HG02852 (cell line): ENCODE measurements around the gene AK9.
"Not testable (repeated sequence)": the region's sequence is repeated elsewhere in the genome, so short reads cannot be mapped to it uniquely, and the experiment has no call there.

ENCODE experiments used
- ATAC-seq: cut with Tn5 transposase; IDR thresholded peaks from one replicate; pipeline ENCODE4 v1.9.1; 2021; ENCODE audit warnings: mild to moderate bottlenecking, moderate library complexity; ENCODE audit not compliant: unreplicated experiment

Gene AK9

DNA sequence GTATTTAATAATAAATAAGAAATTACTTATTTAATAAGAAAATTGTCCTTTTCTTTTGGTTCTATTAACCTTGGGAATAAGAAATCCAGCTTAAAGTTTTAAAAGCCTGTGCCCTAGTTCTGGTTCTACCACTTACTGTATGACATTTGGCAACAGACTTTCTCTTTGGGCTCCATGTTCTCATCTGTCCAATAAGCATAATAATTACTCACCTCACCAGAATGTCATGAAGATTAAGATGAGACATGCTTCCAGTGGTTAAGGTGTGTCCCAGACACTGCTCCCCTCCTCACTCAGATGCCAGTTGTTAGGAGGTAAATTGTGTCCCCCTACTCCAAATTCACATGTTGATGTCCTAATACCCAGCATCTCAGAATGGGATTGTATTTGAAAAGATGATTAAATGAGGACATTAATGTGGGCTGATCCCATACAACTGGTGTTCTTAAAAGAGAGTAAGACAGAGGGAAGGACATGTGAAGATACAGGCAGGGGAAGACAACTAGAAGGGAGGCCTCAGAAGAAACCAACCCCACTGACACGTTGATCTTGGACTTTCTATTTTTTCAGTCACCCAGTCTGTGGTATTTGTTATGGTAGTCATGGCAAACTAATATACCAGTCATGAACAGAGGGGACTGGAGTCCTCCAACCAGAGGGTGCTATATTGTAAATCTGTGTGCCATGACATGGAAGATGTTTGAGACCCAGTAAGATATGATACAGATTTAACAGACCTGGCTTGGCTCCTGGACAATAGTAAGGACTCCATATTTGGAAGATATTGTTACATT, 229.1 kb downstream of the AK9 start:
- no peak for ATAC-seq

DNA sequence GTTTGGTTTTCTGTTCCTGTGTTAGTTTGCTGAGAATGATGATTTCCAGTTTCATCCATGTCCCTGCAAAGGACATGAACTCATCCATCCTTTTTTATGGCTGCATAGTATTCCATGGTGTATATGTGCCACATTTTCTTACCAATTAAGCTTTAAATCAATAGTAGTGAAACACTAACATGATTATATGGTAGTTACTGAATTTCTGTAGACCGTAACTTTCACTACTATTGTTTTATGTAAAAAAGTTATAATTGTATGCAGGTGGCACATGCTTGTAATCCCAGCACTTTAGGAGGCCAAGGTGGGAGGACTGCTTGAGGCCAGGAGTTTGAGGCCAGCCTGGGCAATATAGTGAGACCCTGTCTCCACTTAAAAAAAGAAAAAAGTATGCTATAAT, 229.8 kb downstream of the AK9 start:
- not testable (repeated sequence) for ATAC-seq

DNA sequence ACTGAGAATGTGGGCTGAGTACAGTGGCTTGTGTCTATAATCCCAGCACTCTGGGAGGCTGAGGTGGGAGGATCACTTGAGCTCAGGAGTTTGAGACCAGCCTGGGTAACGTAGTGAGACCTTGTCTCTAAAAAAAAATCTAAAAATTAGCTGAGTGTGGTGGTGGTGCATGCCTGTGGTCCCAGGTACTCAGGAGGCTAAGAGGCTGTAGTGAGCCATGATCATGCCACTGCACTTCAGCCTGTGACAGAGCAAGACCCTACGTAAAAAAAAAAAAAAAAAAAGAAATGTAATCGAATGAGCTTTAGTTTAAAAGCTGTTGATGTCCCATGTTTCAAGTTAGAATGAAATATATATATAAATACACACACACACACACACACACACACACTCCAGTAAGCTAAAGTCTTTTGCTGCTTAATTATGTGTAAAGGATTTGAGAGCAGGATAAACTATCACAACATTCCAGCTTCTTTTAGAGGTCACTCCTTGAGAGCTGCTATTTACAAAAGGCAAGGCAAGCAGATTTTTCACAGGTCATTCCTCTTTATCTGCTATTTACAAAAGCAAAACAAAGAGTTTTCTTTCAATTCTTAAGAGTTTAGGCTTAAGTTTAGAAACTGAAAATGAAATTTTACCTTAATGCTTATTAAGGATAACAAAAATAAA, 230.7 kb downstream of the AK9 start:
- ATAC-seq, result no peak

DNA sequence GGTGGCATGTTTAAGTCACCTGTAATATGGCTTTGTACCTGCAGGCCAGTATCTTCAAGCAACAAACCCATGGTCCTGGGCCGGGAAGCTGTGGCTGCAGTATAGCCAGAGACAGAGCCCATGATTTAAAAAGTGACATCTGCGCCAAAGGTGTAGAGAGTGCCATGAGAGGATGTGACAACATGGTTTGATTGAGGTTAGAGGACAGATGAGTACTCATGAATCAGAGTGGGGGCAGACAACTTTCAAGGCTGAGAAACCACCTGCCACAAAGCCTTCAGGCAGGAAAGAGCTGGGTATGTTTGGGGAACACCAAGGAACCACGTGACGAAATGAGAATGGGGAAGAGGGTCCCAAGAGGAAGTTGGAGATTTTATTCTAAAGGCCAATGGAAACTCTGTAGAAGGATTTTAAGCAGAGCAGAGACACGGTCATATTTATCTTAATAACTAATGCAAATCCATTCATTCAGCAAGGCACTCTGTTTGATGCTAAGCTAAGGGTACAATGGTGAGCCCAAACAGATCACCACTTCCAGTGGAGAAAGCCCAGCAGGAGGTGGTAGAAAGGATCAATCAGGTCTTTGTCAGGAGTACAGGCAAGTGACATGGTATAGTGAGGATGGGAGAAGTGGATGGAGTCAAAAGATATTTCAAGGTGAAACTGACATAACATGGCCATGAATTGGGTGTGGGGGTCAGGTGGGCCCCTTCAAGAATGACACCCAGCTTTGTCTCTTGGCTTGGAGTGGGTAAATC, 232.0 kb downstream of the AK9 start:
- peak; percentile 15 for ATAC-seq

DNA sequence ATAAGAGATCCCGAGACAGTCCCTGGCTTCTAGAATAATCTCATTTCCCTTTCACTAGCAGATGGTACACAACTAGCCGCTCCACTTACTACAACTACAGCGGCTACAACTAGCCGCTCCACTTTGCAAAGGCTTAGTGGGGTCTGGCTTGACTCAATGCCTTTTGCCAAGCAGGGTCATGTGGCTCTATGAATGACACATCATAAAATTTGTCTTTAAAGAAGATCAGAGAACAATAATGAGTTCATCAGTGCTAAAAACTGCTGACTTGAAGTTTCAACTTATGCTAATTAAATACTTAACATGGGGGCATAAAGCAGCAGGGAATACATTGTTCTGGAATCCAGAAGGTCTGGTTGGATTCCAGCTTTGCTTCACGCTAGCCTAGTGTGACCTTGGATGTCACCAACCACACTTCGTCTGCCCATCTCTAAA, 233.4 kb downstream of the AK9 start:
- no peak for ATAC-seq

DNA sequence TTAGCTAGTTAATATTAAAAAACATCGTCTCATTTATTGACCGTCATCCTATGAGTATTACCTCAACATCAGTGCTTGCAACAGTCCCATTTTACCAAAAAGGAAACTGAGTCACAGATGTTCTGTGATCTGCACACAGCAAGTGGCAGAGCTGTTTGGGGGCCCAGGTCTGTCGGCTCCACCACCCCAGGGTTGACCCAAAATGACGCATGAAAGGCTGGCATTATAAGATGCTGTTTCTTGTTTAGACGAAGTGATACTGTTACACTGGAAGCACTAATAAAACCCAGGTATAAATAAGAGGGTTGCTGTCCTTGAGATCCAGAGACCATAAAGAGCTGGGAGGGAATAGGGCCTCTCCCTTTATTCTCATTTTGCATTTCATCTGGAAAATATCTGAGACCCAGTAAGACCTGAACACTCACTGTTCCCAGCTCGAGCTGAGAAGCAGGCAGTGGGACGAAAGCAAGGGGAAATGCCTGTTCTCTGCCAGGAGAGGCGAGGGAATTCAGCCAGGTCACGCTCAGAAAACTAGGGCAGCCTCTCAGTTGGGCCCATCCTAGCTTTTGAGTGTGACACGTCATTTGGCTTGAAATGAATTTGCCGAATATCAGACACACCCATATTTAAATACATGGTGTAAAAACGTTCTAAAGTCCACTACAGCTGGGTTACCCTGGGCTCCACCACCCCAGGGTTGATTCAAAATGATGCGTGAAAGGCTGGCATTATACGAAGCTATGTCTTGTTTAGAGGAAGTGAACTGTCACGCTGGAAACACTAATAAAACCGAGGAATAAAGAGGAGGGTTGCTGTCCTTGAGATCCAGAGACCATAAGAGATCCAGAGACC, 234.1 kb downstream of the AK9 start:
- ATAC-seq, result no peak

DNA sequence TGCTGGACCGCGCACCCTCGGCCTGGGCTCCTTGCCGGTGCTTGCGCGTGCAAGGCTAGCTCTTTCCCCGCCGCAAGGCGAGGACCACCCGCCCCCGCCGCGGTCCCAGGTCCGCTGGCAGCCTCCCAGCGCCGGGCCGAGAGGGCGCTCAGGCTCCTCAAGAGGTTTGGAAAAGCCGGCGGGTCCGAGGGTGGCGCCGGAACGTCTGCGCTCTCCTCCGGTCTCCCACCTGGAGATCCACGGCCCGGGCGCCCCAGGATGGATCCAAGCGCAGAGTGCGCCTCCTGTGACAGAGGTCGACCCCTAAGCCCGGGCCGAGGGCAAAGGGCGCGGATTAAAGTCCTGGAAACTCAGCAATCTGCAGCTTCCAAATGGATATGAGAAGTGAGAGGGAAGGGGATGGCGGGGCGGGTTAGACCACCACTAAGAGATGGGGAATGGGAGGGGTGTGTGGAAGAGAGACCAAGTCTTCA, 234.9 kb downstream of the AK9 start:
- ATAC-seq, result peak; percentile 9

DNA sequence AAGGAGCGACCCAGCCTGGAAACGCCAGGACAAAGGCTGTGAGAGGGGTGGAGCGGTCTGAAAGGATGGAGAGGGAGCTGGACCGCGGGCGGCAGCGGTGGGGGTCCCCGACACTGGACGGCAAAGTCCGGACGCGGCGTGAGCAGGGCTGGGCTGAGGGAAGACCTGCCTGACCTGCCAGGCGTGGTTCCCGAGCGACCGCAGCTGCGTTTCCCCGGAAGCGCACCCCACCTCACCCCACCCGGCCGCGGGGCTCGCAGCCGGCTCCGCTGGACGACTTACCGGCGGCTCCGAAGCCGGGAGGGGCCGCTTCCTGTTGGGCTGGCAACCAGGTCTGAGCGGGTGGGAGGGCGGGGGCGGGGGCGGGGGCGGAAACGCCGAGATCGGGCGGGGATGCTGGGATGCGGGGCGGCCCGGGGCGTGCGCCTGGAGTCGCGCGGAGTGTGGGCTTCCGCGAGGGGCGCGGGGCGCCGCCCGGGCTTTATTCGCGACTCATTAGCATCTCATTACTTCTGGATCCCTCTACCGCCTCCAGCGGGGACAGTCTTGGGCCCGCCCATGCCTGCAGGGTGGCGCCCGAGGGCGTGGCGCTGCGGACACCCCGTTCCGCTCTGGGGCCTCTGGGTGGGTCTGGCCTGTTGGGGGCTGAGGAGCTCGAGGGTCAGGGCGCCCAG, 235.4 kb downstream of the AK9 start, which contains the start of gene MICAL1:
Gene MICAL1, minus strand, starts transcription at position 336 of the 674 bp plus-strand sequence. CDS start 1,576 bp downstream, outside the sequence.
- peak; percentile 55 for ATAC-seq

DNA sequence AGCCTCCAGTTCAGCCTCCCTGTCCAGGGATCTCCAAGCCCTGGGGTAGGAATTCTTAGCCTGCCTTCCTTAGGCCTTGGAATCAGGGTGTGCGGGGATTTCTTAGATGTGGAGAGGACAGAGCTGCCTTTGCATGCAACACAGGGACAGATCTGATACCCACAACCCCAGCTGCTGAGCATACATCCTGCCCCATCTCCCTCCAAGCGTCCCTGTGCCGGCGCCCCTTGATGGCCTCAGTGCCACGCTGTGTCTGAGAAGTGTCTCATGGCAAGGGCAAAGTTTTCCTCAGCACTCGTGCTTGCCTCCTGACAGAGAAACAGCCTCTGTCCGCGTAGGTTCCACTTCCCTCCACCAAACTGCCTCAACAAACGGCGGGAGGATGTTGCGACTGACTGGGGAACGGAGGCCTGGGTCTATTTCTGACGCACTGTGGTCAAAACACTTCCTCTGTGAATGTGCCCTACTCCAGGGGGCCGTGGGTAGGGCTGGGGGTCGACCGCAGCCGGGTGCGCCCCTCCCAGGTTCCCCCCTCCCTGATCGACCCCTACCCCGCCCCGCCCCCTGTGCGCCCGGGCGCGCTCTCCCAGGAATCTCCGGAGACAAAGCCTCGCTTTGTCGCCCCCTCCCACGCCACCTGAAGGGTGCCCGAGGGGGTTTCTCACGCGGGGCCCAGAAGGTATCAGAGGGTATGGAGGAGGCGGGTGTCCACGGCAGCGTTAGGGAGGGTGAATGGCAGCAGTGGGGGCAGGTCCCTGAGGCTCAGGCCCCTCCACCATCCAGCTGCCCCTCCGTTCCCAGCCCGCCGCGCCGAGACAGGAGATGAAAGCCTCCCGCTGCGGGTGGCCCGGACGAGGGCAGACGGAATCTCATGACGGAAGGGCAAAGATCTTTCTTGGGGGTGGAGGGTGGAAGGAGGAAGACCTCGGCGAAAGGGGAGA, 236.2 kb downstream of the AK9 start:
- peak; percentile 31 for ATAC-seq

DNA sequence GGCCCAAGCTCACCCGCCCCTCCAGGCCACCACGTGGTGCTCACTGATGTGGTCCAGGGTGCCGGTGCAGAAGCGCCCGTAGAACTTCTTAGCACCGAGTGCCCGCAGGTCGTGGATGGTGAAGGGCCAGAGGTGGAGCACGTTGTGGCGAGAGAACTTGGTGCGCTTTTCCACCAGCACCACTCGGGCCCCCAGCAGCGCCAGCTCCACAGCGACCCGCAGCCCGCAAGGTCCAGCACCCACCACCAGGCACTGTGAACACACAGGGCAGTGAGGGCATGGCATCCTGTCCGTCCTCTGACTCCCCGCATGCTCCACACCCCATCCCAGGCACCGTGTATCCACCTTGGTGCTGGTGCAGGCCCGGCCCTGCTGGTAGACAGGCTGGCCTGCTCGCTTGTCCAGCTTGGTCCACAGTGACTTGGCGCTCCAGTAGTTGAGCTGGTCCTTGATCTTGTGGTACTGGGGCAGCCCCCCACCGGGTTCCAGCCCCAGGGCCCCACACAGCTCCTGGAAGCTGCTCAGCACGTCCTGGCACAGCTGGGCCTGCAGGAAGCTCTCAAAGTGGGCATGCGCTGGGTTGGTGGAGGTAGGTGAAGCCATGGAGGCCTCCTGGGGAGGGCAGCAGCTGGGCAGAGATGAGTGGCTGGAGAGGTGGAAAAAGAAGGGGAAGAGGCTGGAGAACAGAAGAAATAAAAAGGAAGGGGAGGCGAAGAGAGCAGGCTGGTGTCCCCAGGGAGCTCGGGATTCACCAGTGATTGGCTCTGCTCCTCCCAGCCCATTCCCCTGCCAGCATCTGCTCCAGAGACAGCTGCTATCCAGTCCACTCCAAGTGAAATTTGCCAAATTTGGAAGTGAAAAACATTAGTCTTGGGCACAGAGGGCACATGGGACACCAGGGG, 237.2 kb downstream of the AK9 start:
- no peak for ATAC-seq

DNA sequence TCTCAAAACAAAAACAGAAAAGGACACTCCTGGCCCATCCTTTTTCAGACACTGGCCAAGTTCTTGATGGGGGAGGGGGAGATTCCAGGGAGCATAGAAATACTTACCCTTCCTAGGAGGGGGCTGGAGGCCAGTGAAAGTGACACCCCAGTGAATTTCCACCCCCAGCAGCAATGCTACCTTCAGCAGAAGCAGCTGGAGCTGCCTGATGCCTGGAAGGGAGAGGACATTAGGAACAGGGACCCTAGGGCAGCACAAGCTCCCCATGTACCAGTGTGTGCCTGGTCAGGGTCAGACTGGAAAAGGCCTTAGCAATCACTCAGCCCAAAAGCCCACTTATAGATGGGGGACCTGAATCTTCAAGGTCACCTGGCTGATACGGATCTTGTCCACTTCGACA, 237.8 kb downstream of the AK9 start:
- no peak for ATAC-seq

DNA sequence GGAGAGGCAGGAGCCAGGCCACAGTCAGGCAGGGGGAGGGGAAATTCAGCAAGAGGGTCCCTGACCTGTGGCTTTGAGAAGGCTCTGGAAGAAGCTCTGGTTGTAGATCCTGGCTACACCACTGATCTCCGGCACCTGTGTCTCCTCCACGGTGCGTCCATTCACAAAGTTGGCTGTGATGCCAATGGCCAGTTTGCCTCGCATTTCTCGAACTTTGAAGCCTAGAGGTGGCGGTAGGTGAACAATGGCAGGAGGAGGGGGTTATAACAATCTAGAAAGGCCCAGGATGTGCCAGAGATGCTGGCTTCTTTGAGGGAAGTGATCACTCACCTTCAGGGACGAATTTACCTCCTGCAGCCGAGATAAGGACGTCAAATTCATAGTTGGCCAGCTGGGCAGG, 238.8 kb downstream of the AK9 start:
- no peak for ATAC-seq

DNA sequence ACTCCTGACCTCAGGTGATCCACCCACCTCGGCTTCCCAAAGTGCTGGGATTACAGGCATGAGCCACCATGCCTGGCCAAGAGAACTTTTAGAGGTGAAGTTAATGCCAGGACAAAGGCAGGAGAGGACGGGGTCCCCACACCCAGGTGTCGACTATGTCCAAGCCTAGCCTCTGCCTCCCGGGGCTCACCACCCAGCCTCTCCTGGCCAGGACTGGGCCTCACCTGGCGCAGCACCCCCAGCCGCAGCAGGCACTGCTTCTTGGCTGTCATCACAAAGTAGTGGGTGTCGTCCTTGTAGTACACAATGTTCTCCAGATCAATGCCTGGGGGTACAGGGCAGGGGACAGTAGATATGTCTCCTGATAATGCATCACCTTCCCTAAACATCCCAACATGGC, 239.6 kb downstream of the AK9 start:
- no peak for ATAC-seq

DNA sequence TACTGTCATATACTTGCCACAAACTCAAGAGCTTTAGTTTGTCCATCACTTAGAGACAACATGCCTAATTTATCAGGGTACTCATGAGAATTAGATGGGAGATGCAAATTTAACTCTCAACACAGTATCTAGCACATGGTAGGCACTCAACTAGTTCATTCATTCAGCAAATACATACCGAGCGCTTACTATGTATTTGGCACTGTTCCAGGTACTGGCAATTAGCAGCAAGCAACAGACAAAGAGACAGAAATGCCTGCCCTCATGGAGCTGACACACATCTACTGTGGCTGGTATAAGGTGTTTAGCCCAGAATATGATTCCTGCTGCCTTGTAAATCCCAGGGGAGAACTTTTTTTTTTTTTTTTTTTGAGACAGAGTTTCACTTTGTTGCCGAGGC, 240.2 kb downstream of the AK9 start:
- ATAC-seq, result no peak

DNA sequence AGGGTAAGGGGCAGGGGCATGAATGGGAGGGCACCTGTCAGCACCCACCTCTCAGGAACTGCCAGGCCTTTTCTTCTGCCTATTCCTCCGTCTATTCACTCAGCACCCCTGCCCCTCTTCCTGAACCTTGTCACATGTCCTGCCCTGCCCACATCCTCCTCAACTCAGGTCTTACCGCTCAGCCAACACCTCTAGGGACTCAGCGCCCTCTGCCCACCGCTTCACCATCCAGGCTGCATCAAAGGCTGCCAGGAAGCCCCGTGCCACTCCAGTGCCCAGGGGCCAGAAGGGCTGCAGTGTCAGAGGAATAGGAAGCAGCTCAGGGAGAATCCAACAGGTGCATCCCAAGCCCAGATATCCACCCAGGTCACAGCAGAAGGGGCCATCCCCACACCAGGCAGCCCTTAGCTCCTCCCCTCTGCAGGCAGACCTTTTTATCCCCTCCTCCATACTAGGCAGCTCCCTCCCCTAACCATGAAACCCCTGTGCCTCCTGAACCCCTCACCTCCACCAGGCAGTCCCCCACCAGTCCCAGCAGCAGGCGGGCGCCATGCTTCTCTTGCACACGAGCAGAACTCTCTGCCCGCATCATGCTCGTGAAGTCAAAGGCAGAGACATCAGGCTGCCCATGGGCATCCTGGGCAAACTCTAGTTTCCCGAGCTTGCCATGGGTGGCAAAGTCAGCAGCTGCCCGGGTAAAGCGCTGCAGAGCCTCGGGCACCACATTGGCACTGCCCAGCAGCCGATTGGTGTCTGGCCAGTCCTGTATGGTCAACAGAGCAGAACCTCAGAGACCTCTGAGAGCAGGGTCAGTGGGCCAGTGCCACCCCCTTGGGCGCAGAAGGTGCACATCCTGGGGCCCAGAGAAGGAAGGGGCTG, 241.0 kb downstream of the AK9 start:
- no peak for ATAC-seq

DNA sequence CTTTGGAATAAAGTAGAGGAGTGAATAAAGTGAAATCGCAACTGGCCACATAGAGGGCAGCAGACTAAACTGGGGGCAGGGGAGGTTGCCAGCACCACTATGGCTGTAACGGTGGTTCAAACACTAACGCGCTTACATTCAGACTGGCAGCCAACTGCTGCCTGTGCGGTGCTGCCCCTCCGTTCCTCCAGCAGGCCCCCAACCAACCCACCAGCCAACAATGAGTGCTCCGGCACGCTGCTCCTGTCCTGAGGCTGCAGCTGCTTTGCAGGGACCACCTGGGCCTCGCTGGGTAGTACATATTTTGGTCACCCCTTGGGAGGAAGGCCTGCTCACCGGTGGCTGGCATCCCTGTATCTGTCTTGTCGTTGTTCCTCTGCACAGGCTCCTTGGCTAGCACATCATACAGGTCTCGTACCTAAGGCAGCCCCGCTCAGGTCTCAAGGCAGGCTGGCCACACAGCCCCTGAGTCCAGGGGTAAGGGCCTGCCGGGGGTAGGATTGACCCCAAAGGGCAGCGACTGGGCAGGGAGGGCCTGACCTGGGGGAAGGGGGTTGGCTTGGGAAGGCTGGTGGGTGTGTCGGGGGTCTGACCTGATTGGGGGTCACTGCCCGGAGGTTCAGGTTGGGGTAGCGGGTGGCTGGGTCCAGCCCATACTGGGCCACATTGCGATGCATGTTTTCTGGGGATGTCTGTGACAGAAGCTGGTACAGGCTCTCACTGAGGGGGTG, 241.8 kb downstream of the AK9 start:
- no peak for ATAC-seq
